ENCODE measurements around the gene SERINC3.
"Not testable (repeated sequence)": the region's sequence is repeated elsewhere in the genome, so short reads cannot be mapped to it uniquely, and the experiment has no call there.

The SERINC3 gene

DNA sequence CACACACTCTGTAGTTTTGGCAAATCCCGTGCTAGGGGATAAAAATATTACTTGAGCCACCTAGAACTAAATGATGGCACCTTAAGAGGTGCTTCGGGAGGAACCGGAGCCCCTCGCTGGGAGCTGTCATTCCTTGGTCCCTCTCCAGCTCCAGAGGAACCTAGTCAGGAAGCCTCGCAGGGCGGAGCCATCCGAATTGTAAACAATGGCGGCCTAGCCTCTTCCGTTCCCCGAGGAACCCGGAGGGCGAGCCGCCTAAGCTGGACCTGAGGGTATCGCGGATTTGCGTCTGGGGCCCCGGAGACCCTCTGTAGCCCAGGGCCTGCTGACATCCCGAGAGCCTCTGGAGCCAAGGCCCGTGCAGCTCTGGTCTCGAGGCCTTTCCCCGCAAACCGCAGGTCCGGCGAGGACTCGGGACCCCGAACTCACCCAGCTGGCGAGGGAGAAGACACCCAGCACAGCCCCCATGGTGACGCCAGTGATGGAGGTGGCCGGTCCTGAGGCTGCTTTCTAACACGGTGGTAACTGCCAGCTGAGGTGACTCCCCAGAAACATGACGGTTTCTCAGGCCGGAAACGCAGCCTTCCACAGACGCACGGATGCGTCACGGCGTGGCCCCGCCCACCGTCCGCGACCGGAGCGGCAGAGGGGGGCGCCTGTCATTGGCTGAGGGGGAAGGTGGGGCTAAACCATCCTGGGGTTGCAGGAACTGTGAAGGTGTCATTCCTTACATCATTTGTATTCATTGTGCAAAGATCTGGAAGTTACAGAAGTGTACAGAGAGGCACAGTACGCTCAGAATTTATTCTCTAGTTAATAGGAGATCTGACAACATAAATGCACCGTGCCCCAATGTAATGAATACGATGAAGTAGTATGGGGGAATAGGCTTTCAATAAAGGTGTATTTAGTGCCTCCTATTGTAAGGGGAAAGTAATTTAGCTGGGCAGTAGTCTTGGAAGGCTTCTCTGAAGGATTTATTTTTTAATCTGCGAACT, at the start of gene SERINC3:
Gene SERINC3, minus strand, starts transcription at position 587 of the 998 bp plus-strand sequence. Its CDS starts 119 bp downstream, at position 468.
- DNase-seq = peak; percentile 62

DNA sequence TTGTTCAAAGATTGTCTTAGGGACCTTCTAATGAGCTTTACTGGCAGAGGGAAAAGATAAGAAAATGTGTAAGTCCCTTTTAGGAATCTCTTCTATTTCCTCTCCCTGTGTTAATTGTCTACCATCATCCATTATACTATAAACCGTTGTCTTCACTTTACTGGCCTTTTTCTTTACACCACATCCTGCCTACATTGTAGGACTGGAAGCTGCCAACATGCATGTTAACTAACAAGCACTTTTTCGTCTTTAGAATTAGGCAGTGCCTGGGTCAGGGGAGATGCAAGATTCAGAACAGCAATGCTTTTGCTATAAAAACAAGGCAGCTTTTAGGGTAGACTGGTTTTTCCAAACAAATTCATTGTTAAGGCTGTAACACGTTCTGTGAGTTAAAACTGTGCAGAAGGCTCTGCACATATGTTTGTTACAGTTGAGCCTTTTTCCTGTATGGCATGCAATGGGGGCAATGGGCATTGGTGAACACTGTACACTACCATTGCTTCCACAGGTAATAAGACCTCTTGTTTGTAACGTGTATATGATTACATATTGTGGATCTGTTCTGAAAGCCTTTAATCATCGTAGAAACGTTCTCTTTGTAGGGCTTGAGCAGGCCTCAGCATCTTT, 49.6 kb upstream of the SERINC3 start:
- DNase-seq = no peak

DNA sequence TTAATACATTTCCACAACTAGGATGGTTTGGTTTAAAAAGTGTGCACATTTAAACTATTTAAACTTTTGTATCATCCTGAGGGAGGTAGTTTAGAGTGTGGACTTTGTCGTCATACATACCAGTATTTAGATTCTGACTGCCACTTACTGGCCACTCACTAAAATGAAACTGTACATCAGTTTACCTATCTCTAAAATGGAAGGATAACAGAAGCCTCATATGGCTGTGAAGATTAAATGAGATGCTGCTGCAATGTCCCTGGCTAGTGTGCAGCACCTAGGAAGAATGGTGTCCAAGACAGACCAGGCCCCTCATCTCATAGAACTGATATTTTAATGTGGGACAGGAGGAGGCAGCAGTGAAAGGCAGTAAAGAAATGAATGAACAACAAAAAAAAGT, 48.5 kb upstream of the SERINC3 start:
- no peak for DNase-seq

DNA sequence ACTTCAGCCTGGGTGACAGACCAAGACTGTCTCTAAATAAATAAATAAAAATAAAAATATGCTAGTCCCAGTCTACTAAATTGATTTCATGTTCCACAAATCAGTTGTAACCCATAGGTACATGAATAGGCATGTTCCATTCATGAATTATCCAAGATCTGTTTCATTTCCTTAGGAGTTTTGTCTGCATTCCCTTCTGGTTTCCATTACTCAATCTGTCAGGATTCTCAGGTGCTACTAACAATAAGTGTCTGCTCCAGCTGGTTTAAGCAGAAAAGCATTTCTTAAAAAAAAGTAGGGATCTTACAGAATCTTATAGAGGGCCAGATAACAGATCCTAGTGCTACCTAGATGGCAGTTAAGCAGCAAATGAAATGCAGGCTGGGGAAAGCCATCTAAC, 44.9 kb upstream of the SERINC3 start:
- DNase-seq = no peak

DNA sequence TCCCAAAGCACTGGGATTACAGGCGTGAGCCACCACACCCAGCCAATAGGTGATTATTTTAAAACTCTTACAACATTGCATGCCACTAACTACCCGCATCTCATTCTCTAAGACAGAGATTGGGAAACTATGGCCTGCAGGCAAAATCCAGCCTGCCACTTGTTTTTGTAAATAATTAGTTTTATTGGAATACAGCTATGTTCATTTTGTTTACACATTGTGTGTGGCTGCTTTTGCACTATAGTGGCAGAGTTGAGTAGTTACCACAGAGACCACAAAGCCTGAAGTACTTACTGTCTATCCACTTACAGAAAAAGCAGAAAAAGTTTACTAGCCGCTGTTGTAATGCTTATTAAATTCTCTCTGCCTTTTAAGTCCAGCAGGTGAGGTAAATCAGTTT, 44.1 kb upstream of the SERINC3 start:
- no peak for DNase-seq

DNA sequence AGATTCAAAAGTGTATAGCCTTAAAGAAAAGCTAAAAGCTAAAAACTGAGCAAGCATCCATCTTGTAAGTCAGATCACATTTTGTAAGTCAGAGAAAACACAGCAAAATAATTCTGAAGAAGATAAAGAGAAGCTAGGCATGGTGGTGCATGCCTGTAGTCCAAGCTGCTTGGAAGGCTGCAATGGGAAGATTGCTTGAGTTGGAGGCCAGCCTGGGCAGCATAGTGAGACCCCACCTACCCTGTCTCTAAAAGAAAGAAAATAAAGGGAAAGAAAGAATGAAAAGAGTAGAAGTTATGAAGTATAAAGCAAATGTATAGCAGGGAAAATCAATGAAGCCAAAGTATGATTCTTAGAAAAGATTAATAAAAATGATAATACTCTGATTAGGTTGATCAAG, 40.0 kb upstream of the SERINC3 start:
- DNase-seq = no peak

DNA sequence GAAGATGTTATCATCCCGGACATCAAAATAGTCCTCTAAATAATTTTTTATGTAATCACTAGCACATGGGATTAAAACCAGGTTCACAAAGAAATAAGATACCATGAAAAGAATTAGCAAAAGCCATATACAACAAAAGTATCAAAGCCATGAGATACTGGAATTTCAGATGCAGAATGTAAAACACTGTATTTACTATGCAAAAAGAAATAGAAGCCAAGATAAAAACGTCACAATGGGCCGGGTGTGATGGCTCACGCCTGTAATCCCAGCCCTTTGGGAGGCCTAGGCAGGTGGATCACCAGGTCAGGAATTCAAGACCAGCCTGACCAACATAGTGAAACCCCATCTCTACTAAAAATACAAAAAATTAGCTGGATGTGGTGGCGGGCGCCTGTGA, 38.9 kb upstream of the SERINC3 start:
- not testable (repeated sequence) for DNase-seq

DNA sequence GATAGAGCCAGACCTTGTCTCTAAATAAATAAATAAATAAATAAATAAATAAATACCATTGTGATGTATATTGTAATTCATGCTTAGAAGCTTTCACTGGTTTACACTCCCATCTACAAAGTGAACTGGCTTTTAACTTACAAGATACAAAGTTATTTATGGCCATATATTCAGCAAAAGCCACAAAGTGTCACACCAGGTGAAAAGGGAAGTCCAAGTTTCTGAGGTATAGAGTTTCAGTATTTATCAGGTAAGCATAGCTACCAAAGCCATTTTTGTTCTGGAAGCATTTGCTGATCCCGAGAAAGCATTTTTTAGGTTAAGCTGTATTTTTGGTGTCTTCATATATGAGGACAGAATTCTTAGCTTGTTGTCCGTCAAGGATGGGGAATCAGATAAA, 38.4 kb upstream of the SERINC3 start:
- no peak for DNase-seq

DNA sequence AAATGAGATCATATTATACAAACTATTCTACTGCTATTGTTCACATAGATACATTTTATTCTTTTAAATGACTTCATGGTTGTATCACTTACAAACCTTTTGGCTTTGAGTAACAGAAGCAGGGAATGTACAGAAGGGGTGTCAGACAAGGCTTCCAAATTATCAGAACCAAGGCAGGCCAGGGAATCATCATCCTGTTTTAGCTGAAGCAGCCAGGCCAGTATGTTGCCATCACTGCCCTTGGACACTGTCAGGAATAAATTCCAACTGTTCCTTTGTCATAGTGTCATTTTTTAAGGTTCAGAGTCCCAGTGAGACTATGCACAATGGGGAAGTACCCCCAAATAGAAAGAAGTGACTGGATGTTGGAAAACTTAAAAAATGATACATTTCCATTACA, 37.4 kb upstream of the SERINC3 start:
- no peak for DNase-seq

DNA sequence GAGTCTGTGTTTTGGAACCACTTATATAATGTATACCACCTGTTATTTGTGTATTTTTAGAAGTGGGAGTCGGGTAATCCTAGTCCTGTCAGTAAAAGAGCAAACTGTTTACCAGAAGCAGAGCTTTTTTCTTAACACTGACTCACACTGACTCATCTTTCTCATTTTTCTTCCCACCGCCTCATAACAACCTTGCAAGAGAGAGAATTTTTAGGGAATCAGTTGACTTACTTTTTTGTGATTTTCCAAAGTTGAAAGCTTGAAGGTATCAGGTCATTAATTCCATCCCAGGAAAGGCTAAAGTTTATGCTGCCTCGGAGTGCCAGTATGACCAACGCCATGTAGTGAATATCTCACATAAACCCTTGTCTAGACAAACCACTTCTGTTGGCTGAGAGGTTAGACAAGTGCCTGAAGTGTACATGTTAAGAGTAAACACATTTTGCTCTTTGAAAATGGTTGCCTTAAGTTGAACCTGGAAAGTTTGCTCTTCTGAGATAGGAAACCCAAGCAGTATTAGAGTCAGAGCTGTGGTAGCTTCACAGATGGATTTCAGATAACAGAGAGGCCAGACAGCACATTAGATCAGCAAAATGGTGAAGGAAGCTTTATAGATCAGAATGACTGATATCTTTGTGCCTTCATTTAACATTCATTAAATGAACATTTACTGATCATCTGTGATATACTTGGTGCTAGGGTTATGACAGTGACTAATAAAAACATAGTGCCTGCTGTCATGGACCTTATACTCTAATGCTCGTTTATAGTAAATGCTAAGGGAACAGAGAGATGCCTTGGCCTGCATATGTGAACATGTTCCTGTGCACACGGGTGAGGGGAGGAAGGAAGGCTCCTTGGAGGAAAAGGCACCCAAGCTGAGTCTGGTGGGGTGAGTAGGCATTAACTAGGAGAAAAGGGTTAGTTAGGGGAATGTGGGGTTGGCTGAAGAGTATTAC, 31.4 kb upstream of the SERINC3 start:
- no peak for DNase-seq

DNA sequence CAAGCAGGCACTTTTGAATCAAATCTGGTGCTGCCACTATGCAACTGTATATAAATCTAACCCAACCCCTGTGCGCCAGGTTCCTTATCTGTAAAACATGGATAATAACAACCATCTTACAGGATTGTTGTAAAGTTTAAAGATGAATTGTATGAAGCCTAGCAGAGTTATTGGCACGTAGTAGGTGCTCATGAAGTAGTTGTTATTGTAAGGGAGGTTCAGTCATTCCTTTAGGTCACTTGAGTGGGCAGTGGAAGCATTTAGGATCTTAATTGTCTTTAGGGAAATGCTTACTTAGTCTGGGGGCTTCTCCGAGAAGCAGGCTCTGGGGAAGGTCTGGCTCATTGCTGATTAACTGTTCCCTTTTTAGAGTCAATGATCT, 30.7 kb upstream of the SERINC3 start:
- DNase-seq = no peak

DNA sequence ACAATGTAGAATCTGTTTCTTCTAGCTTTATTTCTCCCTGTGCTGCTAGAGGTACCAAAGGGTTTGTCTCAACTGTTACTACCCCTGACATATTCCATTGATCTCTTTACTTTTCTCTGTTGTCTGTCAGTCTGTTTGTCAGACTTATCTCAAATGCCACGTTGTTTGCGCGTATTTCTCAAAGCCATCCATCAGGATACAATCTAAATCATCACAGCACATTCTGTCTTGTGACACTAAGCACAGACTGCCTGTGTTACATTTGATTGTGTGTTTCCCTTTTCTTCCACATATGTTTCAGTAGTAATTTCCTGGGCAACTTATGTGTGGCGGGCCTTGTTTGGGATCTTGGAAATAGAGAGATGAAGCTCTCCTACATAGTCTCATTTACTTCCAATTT, 30.2 kb upstream of the SERINC3 start:
- DNase-seq = no peak

DNA sequence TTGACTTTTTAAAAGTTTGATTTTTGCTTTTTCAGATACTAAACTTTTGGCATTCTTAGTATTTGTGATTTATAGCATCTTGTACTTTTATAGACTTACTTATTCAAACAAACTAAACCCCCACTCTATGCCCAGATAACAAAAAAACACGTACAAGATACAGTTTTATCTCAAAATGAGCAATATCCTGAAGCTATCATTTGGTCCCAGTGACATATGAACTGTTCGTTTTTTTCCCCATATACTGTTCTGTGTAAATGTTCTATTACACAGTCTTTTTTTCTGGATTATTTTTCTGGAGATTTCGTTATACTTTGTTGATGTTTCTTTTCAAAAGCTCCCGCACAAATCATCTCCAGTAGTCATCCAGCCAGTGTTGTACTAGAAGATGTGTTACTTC, 27.3 kb upstream of the SERINC3 start:
- no peak for DNase-seq

DNA sequence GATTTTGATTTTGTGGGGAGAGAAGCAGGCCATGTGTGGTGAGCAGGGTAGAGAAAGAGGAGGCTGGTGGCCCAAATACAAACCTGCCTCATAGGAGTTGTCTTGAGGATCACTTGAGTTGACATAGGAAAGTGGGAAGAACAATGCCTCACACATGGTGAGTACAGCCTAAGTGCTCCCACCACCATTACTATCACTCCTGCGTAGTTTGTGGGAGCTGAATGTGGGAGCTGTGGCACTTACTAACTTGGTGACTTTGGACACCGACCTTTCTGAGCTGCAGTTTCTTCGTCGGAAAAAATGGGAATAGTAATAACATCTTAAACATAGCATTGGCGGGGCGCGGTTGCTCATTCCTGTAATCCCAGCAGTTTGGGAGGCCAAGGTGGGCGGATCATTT, 25.5 kb upstream of the SERINC3 start:
- no peak for DNase-seq

DNA sequence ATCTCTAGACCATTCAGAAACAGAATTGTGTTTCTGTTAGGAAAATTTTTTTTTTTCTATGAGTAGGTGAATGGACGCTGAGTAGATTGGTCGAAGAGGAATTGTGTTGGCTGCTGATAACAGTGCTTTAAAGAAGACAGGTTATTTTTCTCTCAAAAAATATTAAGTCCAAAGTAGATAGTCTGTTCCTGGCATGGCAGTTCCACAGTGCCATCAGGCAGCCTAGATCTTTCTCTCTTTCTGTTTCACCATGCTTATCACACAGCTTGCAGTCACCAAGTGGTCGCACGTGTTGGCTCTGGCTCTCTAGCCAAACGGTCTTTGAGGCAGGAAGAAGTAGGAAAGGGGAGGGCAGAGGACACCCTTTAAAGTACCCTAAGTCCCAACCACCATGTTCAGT, 22.4 kb upstream of the SERINC3 start:
- DNase-seq = no peak

DNA sequence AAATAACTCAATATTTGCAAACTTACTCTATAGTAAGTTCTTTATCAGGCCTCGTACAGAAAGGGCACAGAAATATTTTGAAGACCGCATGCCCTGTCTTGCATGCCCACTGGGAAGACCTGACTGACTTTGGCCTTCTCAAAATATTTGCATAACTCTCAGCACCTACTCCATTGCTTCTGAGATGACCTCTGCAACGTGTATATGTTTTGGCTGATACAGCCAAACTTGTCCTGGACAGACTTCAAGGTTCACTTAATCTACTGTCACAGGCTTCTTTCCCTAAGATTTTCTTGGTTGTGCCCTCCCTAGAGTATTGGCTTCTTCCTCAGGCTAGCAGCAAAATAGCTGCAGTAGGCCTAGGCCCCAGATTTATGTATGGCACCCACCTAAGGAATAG, 21.5 kb upstream of the SERINC3 start:
- DNase-seq = no peak

DNA sequence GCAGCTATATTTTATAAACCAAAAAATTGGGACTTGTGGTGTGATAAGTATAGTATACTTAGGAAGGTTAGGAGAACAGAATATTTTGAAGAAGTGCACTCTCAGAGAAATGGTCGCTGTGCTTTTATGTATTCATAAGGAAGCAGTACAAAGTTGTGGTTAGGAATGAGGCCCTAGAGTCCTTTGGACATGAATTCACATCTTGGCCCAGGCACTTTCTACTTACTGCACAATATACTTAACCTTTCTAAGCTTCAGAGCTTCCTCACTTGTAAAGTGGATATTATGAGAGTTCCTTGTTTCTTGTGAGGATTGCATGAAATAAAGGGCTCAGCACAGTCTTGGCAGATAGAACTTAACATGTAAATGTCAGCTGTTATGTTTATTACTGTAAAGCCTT, 21.0 kb upstream of the SERINC3 start:
- no peak for DNase-seq

DNA sequence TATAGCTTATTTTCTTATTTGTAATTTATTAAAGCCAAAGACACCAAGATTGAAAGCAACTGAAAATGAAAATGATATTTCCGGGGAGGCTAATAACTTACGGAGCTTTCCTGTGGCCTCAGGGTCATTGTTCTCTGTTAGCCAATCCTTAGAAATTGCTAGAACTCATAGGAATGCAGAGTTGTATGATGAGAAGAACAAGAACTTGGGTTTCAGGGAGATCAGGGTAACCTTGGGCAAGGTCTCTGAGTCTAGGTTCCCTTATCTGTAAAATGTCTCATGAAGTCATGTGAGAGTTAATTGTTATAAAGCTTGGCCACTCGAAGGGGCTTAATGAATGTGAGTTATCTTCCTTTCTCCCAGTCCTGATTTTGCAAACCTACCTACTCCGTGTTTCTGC, 20.1 kb upstream of the SERINC3 start:
- no peak for DNase-seq

DNA sequence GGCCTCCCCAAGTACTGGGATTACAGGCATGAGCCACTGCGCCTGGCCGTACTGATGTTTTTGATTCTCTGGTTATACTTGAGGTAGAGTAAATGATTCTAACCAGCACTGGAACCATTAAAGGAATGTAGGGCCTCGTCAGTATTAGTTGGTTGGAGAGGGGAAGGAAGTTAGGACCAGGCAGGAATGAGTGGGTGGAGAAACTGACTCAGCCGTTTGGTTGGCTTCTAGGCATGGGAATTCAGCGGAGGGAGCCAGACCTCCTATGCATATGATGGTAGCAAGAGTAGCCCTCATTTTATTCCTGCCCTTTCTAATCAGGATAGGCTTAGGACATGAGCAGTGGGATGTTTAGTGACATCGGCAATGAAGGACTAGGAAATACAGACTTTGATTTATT, 19.0 kb upstream of the SERINC3 start:
- no peak for DNase-seq

DNA sequence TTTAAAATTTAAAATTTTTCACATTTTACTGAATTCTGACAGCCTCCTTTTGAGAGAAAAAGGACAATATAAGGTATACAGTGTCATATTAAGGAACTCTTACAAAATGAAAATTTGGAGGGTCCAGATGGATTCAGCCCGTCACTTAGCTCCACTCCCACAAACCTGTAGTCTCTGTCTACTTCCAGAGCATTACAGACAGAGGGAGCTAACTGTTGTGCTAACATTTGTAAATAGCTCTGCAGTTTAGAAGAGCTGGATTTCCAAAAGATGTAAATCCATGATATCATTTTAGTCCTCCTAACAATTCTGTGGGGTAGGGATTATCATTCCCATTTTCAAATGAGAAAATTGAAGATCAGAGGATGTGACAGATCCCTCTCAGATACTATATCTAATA, 16.1 kb upstream of the SERINC3 start:
- DNase-seq = no peak

DNA sequence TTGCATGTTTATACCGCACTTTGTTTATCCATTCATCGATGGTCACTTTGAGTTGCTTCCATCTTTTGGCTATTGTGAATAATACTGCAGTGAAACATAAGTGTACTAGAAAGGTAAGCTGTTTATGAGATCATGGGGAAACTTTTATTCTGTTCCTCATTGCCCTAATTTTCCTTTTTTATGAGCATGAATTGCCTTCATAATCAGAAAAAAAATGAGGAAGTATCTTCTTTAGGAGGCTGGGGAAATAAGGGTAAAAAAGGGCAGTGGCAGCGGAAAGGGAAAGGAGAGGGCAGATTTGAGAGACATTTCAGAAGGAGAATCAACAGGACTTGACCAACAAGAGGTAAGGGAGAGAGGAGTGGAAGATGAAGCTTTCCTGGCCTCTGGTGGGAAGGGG, 14.3 kb upstream of the SERINC3 start:
- no peak for DNase-seq

DNA sequence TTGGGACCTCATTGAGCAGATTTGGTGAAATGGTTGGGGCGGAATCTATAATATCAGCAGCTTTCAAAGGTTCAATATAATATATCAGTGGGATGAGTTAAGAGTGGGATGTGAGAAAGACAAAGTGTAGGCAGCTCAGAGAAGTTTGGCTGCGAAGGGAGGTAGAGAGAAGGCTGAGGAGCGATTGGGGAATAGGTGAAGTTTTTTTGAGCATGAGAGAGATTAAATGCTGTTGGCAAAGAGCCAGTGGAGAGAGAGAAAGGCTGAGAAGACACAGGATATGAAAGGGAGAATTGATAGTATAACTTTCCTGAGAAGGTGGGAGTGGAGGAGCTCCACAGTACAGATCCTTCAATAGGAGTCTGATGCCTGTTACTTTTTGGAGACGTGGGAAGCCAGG, 12.1 kb upstream of the SERINC3 start:
- DNase-seq = no peak

DNA sequence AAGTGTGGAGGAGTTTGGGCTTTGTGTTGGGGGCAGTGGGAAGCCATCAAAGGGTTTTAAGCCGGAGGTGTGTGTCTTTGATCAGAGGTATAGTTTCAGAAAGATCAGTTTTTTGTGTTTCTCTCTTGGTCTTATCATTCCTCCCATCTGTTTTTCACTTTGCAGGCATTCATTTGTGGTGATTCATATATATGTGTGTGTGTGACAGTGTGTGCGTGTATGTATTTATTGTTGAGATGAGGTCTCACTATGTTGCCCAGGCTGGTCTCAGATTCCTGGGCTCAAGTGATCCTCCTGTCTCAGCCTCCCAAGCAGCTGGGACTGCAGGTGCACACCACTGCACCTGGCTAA, 11.1 kb upstream of the SERINC3 start:
- no peak for DNase-seq
